Activated CD4-positive, CD25-positive, alpha-beta regulatory T cell treated with anti-CD3 and anti-CD28 coated beads, Interleukin-2, amount 50 U/mL, for 72 hours (primary cell): Measurements from ENCODE around the gene KLRF2.
"Not testable (repeated sequence)": the region's sequence is repeated elsewhere in the genome, so short reads cannot be mapped to it uniquely, and the experiment has no call there.

Experiments
- DNase-seq: peaks from one replicate; pipeline ENCODE4 v3.0.0; 2021

KLRF2 gene

GRCh38 chr12:9881246-9881645 lies at the start of gene KLRF2:
KLRF2 (plus strand) TSS chr12:9881489; CDS start chr12:9881596, 107 bp downstream.
- DNase-seq: no peak

- DNase-seq: no peak
Observed at GRCh38 chr12:9831720-9832119, 49.6 kb upstream of the KLRF2 start.

- DNase-seq: no peak
Observed at GRCh38 chr12:9843407-9843806, 37.9 kb upstream of the KLRF2 start.

GRCh38 chr12:9848899-9849298 lies 32.4 kb upstream of the KLRF2 start:
- DNase-seq: no peak

- no peak for DNase-seq
Observed at GRCh38 chr12:9851050-9851449, 30.2 kb upstream of the KLRF2 start.

- DNase-seq: no peak
Observed at GRCh38 chr12:9851927-9852326, 29.4 kb upstream of the KLRF2 start.

GRCh38 chr12:9856151-9856550 lies 25.1 kb upstream of the KLRF2 start:
- DNase-seq: no peak

GRCh38 chr12:9856894-9857293 lies 24.4 kb upstream of the KLRF2 start:
- DNase-seq: no peak

- DNase-seq: no peak
Observed at GRCh38 chr12:9858135-9858534, 23.2 kb upstream of the KLRF2 start.

GRCh38 chr12:9864913-9865675 lies 16.2 kb upstream of the KLRF2 start:
- no peak for DNase-seq

GRCh38 chr12:9866860-9867269 lies 14.4 kb upstream of the KLRF2 start:
- DNase-seq: no peak

GRCh38 chr12:9867531-9867930 lies 13.8 kb upstream of the KLRF2 start:
- DNase-seq: no peak

GRCh38 chr12:9868311-9868801 lies 12.9 kb upstream of the KLRF2 start:
- no peak for DNase-seq

GRCh38 chr12:9868951-9869306 lies 12.4 kb upstream of the KLRF2 start:
- DNase-seq: no peak

- no peak for DNase-seq
Observed at GRCh38 chr12:9869307-9870161, 11.8 kb upstream of the KLRF2 start, which contains the start of gene CLEC2B. CLEC2B (minus strand) TSS chr12:9869354.

- DNase-seq: no peak
Observed at GRCh38 chr12:9870286-9870866, 10.9 kb upstream of the KLRF2 start.

- DNase-seq: no peak
Observed at GRCh38 chr12:9872162-9872561, 9.1 kb upstream of the KLRF2 start.

GRCh38 chr12:9872742-9873141 lies 8.5 kb upstream of the KLRF2 start:
- DNase-seq: no peak

- not testable (repeated sequence) for DNase-seq
Observed at GRCh38 chr12:9876120-9876519, 5.2 kb upstream of the KLRF2 start.

GRCh38 chr12:9880532-9881078 lies 684 bp upstream of the KLRF2 start:
- DNase-seq: no peak

- no peak for DNase-seq
Observed at GRCh38 chr12:9881988-9882387, 699 bp downstream of the KLRF2 start.

- DNase-seq: no peak
Observed at GRCh38 chr12:9883175-9883574, 1.9 kb downstream of the KLRF2 start.

- no peak for DNase-seq
Observed at GRCh38 chr12:9888665-9889273, 7.5 kb downstream of the KLRF2 start.
